WTC11 (cell line): ENCODE data around the gene DEGS1. TPM values are rescaled to one million over a fixed set of nuclear protein-coding genes. Genes with fewer than 3 reads are reported as not detected.
A peak's percentile ranks its signal among the peaks of the same experiment; 100 is the strongest.

ENCODE experiments used
- ATAC-seq: fragments of 200-7000 bp; cut with Tn5 transposase; 2 replicates; pipeline ENCODE4 v1.10.0; 2021; ENCODE audit warnings: mild to moderate bottlenecking, moderate library complexity
- CTCF ChIA-PET: fragments of 300-600 bp; sonication (Branson Sonifier 250); formaldehyde crosslinking; loops from one replicate; lab custom pipeline; 2021; ENCODE audit warnings: antibody characterized with exemption; lab: Charles Lee
- POLR2A ChIA-PET: fragments of 350-600 bp; sonication (Branson Sonifier 250); formaldehyde crosslinking; loops from one replicate; lab custom pipeline; 2021; ENCODE audit warnings: antibody characterized with exemption; lab: Charles Lee
- DNase-seq: peaks from one replicate; pipeline ENCODE4 v3.0.0; 2021; ENCODE audit warnings: low spot score
- H3K27ac Mint-ChIP-seq: 2 replicates; pipeline ENCODE4 v1.8.0; 2021; ENCODE audit warnings: mixed read lengths
- H3K27me3 Mint-ChIP-seq: 2 replicates; pipeline ENCODE4 v1.8.0; 2021; ENCODE audit warnings: low read depth, mild to moderate bottlenecking, moderate library complexity, mixed read lengths
- H3K36me3 Mint-ChIP-seq: 2 replicates; pipeline ENCODE4 v1.8.0; 2021; ENCODE audit warnings: mixed read lengths
- H3K4me1 Mint-ChIP-seq: 2 replicates; pipeline ENCODE4 v1.8.0; 2022; ENCODE audit warnings: mixed read lengths
- H3K4me3 Mint-ChIP-seq: 2 replicates; pipeline ENCODE4 v1.8.0; 2021; ENCODE audit warnings: mild to moderate bottlenecking, moderate library complexity, mixed read lengths
- H3K9me3 Mint-ChIP-seq: 2 replicates; pipeline ENCODE4 v1.8.0; 2021; ENCODE audit warnings: mixed read lengths
- CREB1 ChIP-seq: sonication (generic); formaldehyde crosslinking; IDR thresholded peaks from 2 replicates; pipeline ENCODE4 v1.8.0; 2023; ENCODE audit warnings: mild to moderate bottlenecking, missing genetic modification reagents
- GTF2I ChIP-seq: fragments of 250-450 bp; sonication (Bioruptor Pico); conservative IDR thresholded peaks from 2 replicates; pipeline ENCODE4 v1.4.0; 2021; ENCODE audit warnings: mild to moderate bottlenecking
- NFATC4 ChIP-seq: fragments of 250-450 bp; sonication (Bioruptor Pico); IDR thresholded peaks from 2 replicates; pipeline ENCODE4 v1.9.0; 2021; ENCODE audit warnings: mild to moderate bottlenecking
- TP53 ChIP-seq: sonication (generic); formaldehyde crosslinking; IDR thresholded peaks from 2 replicates; pipeline ENCODE4 v1.8.1; 2023; ENCODE audit warnings: mild to moderate bottlenecking, missing genetic modification reagents
- ZBTB21 ChIP-seq: sonication (generic); formaldehyde crosslinking; IDR thresholded peaks from 2 replicates; pipeline ENCODE4 v1.8.1; 2023; ENCODE audit warnings: mild to moderate bottlenecking, missing genetic modification reagents, borderline replicate concordance
- ZNF121 ChIP-seq: sonication (generic); formaldehyde crosslinking; IDR thresholded peaks from 2 replicates; pipeline ENCODE4 v1.8.0; 2023; ENCODE audit warnings: missing genetic modification reagents
- ZNF317 ChIP-seq: sonication (generic); formaldehyde crosslinking; IDR thresholded peaks from 2 replicates; pipeline ENCODE4 v1.8.1; 2023; ENCODE audit warnings: low read depth, mild to moderate bottlenecking, moderate library complexity, missing genetic modification reagents, borderline replicate concordance
- total RNA-seq: library from RNA; stranded (reverse); gene quantifications from 3 replicates; pipeline ENCODE4 v1.2.3, GENCODE V29; 2021
- TF ChIP-seq, protein P1 (sequence below): sonication (generic); formaldehyde crosslinking; IDR thresholded peaks from 2 replicates; pipeline ENCODE4 v1.8.1; 2023; ENCODE audit warnings: mild to moderate bottlenecking, moderate library complexity, missing genetic modification reagents
- TF ChIP-seq, protein P2 (sequence below): sonication (generic); formaldehyde crosslinking; IDR thresholded peaks from 2 replicates; pipeline ENCODE4 v1.8.0; 2022; ENCODE audit warnings: mild to moderate bottlenecking, missing genetic modification reagents
- TF ChIP-seq, protein P3 (sequence below): fragments of 250-450 bp; sonication (Bioruptor Pico); IDR thresholded peaks from 2 replicates; pipeline ENCODE4 v2.1.2; 2022; ENCODE audit warnings: mild to moderate bottlenecking, moderate library complexity
- TF ChIP-seq, protein P4 (sequence below): fragments of 250-450 bp; sonication (Bioruptor Pico); IDR thresholded peaks from 2 replicates; pipeline ENCODE4 v1.9.0; 2021; ENCODE audit warnings: mild to moderate bottlenecking, borderline replicate concordance
- TF ChIP-seq, protein P5 (sequence below): sonication (generic); formaldehyde crosslinking; IDR thresholded peaks from 2 replicates; pipeline ENCODE4 v1.8.1; 2023; ENCODE audit warnings: mild to moderate bottlenecking, missing genetic modification reagents, moderate library complexity
- TF ChIP-seq, protein P6 (sequence below): sonication (generic); formaldehyde crosslinking; IDR thresholded peaks from 2 replicates; pipeline ENCODE4 v1.8.1; 2022; ENCODE audit warnings: low read depth, mild to moderate bottlenecking, moderate library complexity, missing genetic modification reagents, borderline replicate concordance
- TF ChIP-seq, protein P7 (sequence below): sonication (generic); formaldehyde crosslinking; IDR thresholded peaks from 2 replicates; pipeline ENCODE4 v1.8.1; 2022; ENCODE audit warnings: low read depth, missing genetic modification reagents, borderline replicate concordance

Gene DEGS1
- total RNA-seq, 1 experiment from 2014 or later: 30.7 TPM

DNA sequence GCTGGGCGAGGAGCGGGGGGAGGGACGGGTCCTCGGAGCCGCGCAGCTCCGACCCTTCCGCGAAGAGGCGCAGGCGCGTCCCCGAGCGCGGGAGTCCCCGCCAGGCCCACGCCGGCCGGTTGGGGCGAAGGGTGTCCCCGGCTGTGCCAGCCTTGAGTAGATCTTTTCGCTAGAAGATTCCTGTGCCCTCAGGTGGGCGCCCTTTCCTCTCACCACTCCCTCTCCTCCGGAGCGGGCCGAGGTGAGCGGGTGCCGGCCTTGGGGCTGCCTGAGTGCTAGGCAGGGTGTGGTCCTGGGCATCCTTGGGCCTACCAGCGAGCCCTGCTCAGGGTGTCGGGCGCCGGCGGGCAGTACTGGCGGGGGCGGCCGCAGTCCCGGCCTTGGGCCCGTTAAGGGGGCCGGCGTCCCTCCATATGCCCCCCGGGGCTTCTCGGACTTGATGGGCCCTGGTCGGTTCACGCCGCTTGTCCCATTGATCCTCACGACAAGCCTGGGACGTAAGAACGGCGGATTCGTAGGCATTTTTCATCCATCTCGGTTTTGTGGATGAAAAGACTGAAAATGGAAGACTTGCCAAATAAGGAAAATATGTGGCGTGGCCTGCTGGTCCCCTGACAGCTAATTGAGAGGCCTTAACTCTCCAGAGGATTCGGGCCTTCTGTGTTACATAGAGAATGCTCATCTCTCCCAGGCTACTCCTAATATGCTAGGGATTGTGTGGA lies 712 bp downstream of the DEGS1 start (continued):
- TF ChIP-seq, protein P1, sequence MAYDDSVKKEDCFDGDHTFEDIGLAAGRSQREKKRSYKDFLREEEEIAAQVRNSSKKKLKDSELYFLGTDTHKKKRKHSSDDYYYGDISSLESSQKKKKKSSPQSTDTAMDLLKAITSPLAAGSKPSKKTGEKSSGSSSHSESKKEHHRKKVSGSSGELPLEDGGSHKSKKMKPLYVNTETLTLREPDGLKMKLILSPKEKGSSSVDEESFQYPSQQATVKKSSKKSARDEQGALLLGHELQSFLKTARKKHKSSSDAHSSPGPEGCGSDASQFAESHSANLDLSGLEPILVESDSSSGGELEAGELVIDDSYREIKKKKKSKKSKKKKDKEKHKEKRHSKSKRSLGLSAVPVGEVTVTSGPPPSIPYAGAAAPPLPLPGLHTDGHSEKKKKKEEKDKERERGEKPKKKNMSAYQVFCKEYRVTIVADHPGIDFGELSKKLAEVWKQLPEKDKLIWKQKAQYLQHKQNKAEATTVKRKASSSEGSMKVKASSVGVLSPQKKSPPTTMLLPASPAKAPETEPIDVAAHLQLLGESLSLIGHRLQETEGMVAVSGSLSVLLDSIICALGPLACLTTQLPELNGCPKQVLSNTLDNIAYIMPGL (CRISPR knock-in tag): peak; percentile 77; the same call in 1 of the 2 replicates
- TF ChIP-seq, protein P2, sequence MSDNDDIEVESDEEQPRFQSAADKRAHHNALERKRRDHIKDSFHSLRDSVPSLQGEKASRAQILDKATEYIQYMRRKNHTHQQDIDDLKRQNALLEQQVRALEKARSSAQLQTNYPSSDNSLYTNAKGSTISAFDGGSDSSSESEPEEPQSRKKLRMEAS: no peak
- TF ChIP-seq NFATC4 (CRISPR knock-in tag): no peak
- TF ChIP-seq, protein P3, sequence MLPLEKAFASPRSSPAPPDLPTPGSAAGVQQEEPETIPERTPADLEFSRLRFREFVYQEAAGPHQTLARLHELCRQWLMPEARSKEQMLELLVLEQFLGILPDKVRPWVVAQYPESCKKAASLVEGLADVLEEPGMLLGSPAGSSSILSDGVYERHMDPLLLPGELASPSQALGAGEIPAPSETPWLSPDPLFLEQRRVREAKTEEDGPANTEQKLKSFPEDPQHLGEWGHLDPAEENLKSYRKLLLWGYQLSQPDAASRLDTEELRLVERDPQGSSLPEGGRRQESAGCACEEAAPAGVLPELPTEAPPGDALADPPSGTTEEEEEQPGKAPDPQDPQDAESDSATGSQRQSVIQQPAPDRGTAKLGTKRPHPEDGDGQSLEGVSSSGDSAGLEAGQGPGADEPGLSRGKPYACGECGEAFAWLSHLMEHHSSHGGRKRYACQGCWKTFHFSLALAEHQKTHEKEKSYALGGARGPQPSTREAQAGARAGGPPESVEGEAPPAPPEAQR: no peak
- TF ChIP-seq, protein P4, sequence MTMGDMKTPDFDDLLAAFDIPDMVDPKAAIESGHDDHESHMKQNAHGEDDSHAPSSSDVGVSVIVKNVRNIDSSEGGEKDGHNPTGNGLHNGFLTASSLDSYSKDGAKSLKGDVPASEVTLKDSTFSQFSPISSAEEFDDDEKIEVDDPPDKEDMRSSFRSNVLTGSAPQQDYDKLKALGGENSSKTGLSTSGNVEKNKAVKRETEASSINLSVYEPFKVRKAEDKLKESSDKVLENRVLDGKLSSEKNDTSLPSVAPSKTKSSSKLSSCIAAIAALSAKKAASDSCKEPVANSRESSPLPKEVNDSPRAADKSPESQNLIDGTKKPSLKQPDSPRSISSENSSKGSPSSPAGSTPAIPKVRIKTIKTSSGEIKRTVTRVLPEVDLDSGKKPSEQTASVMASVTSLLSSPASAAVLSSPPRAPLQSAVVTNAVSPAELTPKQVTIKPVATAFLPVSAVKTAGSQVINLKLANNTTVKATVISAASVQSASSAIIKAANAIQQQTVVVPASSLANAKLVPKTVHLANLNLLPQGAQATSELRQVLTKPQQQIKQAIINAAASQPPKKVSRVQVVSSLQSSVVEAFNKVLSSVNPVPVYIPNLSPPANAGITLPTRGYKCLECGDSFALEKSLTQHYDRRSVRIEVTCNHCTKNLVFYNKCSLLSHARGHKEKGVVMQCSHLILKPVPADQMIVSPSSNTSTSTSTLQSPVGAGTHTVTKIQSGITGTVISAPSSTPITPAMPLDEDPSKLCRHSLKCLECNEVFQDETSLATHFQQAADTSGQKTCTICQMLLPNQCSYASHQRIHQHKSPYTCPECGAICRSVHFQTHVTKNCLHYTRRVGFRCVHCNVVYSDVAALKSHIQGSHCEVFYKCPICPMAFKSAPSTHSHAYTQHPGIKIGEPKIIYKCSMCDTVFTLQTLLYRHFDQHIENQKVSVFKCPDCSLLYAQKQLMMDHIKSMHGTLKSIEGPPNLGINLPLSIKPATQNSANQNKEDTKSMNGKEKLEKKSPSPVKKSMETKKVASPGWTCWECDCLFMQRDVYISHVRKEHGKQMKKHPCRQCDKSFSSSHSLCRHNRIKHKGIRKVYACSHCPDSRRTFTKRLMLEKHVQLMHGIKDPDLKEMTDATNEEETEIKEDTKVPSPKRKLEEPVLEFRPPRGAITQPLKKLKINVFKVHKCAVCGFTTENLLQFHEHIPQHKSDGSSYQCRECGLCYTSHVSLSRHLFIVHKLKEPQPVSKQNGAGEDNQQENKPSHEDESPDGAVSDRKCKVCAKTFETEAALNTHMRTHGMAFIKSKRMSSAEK: no peak
- TF ChIP-seq GTF2I (CRISPR knock-in tag): no peak
- TF ChIP-seq TP53 (CRISPR knock-in tag): no peak
- TF ChIP-seq, protein P5, sequence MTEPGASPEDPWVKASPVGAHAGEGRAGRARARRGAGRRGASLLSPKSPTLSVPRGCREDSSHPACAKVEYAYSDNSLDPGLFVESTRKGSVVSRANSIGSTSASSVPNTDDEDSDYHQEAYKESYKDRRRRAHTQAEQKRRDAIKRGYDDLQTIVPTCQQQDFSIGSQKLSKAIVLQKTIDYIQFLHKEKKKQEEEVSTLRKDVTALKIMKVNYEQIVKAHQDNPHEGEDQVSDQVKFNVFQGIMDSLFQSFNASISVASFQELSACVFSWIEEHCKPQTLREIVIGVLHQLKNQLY (CRISPR knock-in tag): 0 out of 2 replicates have a peak, but pooled peaks have one; percentile 25
- TF ChIP-seq CREB1 (CRISPR knock-in tag): no peak
- TF ChIP-seq, protein P6, sequence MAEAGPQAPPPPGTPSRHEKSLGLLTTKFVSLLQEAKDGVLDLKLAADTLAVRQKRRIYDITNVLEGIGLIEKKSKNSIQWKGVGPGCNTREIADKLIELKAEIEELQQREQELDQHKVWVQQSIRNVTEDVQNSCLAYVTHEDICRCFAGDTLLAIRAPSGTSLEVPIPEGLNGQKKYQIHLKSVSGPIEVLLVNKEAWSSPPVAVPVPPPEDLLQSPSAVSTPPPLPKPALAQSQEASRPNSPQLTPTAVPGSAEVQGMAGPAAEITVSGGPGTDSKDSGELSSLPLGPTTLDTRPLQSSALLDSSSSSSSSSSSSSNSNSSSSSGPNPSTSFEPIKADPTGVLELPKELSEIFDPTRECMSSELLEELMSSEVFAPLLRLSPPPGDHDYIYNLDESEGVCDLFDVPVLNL: no peak
- TF ChIP-seq ZBTB21: no peak
- TF ChIP-seq, protein P7, sequence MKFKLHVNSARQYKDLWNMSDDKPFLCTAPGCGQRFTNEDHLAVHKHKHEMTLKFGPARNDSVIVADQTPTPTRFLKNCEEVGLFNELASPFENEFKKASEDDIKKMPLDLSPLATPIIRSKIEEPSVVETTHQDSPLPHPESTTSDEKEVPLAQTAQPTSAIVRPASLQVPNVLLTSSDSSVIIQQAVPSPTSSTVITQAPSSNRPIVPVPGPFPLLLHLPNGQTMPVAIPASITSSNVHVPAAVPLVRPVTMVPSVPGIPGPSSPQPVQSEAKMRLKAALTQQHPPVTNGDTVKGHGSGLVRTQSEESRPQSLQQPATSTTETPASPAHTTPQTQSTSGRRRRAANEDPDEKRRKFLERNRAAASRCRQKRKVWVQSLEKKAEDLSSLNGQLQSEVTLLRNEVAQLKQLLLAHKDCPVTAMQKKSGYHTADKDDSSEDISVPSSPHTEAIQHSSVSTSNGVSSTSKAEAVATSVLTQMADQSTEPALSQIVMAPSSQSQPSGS (CRISPR knock-in tag): no peak
- TF ChIP-seq, all 79 proteins: peak for 4

DNA sequence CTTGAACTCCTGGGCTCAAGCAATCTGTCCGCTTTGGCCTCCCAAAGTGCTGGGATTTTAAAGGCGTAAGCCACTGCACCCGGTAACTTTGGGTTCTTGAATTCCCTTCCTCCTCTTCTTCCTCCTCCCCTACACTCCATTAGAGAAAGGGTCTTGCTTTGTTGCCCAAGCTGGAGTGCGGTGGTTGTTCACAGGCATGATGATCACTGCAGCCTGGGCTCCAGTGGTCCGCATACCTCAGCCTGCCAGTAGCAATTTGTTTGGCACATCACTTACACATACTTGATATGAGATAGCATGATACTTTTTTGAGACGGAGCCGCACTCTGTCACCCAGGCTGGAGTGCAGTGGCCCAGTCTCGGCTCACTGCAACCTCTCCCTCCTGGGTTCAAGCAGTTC lies 2.2 kb downstream of the DEGS1 start:
- POLR2A ChIA-PET: no interaction called here
- CTCF ChIA-PET: no interaction called here
- Mint-ChIP-seq H3K36me3 (peaks cover 20% of the 10 kb centered on the region), H3K4me1 (peaks cover 31% of the 10 kb centered on the region), H3K4me3 (peak overlapping the region; percentile 81), H3K27me3 (no peaks in the 10 kb centered on the region; the same call in 1 of the 2 replicates), H3K27ac (peak overlapping the region; percentile 90; the same call in 1 of the 2 replicates), H3K9me3 (peaks cover 5% of the 10 kb centered on the region; the same call in 1 of the 2 replicates)
- DNase-seq (no peak), ATAC-seq (no peak)
- TF ChIP-seq ZNF317: no peak
- TF ChIP-seq ZNF121: peak; percentile 70; the same call in 1 of the 2 replicates
